ENCODE results near the gene DCT.
A peak's percentile ranks its signal among the peaks of the same experiment; 100 is the strongest.

DCT gene

GRCh38 chr13:94487043-94487442, 7.6 kb upstream of the DCT start:
- TF ChIP-seq CTCF (conservative IDR thresholded peaks at IDR 0.05; ENCODE audit: low read depth) = no peak
- POLR2A ChIA-PET (ENCODE audit: low non-redundant PET) = no interaction called here
- H3K27ac ChIP-seq = no peak overlapping the region
- CTCF ChIA-PET = no interaction called here
- DNase-seq (ENCODE audit: low spot score) = no peak

- no peak for DNase-seq (ENCODE audit: low spot score)
- CTCF ChIA-PET = interaction anchor here (1.1 kb wide), 1 partner anchor 136 kb away, joined by 4 read pairs; no protein-coding TSS in a partner anchor
- POLR2A ChIA-PET (ENCODE audit: low non-redundant PET) = no interaction called here
- TF ChIP-seq CTCF (conservative IDR thresholded peaks at IDR 0.05; ENCODE audit: low read depth) = no peak
- H3K27ac ChIP-seq = no peak overlapping the region
Measured at GRCh38 chr13:94483970-94484369, 4.5 kb upstream of the DCT start.

- ChIA-PET POLR2A (ENCODE audit: low non-redundant PET) (no interaction called here), CTCF (interaction anchor here (0.7 kb wide), 1 partner anchor 61 kb away, joined by 3 read pairs; no protein-coding TSS in a partner anchor)
- no peak overlapping the region for H3K27ac ChIP-seq
- no peak for TF ChIP-seq CTCF (conservative IDR thresholded peaks at IDR 0.05; ENCODE audit: low read depth)
- peak; percentile 40 for DNase-seq (ENCODE audit: low spot score)
Measured at GRCh38 chr13:94481941-94482340, 2.5 kb upstream of the DCT start.

- H3K27ac ChIP-seq = no peak overlapping the region
- ChIA-PET POLR2A (ENCODE audit: low non-redundant PET) (interaction anchor here (0.7 kb wide), 1 partner anchor 46 kb away, joined by 4 read pairs; no protein-coding TSS in a partner anchor), CTCF (no interaction called here)
- no peak for TF ChIP-seq CTCF (conservative IDR thresholded peaks at IDR 0.05; ENCODE audit: low read depth)
- DNase-seq (ENCODE audit: low spot score) = no peak
Measured at GRCh38 chr13:94480672-94481145, 1.2 kb upstream of the DCT start.

- DNase-seq (ENCODE audit: low spot score) = no peak
- ChIA-PET POLR2A (ENCODE audit: low non-redundant PET) (no interaction called here), CTCF (no interaction called here)
- H3K27ac ChIP-seq = no peak overlapping the region
- no peak for TF ChIP-seq CTCF (conservative IDR thresholded peaks at IDR 0.05; ENCODE audit: low read depth)
Measured at GRCh38 chr13:94478913-94479312, 569 bp downstream of the DCT start.

- TF ChIP-seq CTCF (conservative IDR thresholded peaks at IDR 0.05; ENCODE audit: low read depth) = no peak
- ChIA-PET POLR2A (ENCODE audit: low non-redundant PET) (no interaction called here), CTCF (no interaction called here)
- DNase-seq (ENCODE audit: low spot score) = no peak
- H3K27ac ChIP-seq = no peak overlapping the region
Measured at GRCh38 chr13:94470126-94470525, 9.4 kb downstream of the DCT start.

- no peak overlapping the region for H3K27ac ChIP-seq
- DNase-seq (ENCODE audit: low spot score) = no peak
- ChIA-PET CTCF (no interaction called here), POLR2A (ENCODE audit: low non-redundant PET) (no interaction called here)
- TF ChIP-seq CTCF (conservative IDR thresholded peaks at IDR 0.05; ENCODE audit: low read depth) = no peak
Measured at GRCh38 chr13:94464771-94465170, 14.7 kb downstream of the DCT start.

All from RWPE1 (cell line).